Stimulated activated CD4-positive, alpha-beta T cell treated with anti-CD3 and anti-CD28 coated beads, Interleukin-1b, Interleukin-23, amount 100 ng/mL, for 4 hours (primary cell): ENCODE results near the gene FOLR1.
A peak's percentile ranks its signal among the peaks of the same experiment; 100 is the strongest.
"Not testable (repeated sequence)": the region's sequence is repeated elsewhere in the genome, so short reads cannot be mapped to it uniquely, and the experiment has no call there.

ENCODE experiments used
- DNase-seq, 2 donors: peaks; one replicate each; pipeline ENCODE4 v3.0.0-alpha.2; 2020; ENCODE audit warnings: low read depth in 2 of 2

FOLR1 gene

DNA sequence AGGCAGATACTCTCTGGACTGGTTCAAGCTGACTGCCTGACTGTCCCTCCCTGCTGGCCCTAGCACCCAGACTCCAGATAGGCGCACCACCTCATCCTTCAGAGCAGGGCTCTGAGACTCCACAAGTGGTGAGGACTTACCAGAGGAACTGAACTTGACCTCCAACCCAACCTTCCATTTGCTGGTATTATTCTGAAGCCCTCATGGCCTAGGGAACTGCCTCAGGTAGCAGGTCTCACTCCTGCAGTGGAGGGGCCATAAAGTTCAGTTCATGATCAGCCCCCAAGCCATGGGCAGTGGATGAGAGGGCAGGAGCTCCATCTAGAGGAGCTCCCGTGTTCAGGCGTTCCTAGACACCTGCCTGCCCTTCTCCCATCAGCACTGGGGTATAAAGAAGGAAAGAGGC is 10.4 kb upstream of the FOLR1 start:
- not testable (repeated sequence) for DNase-seq

DNA sequence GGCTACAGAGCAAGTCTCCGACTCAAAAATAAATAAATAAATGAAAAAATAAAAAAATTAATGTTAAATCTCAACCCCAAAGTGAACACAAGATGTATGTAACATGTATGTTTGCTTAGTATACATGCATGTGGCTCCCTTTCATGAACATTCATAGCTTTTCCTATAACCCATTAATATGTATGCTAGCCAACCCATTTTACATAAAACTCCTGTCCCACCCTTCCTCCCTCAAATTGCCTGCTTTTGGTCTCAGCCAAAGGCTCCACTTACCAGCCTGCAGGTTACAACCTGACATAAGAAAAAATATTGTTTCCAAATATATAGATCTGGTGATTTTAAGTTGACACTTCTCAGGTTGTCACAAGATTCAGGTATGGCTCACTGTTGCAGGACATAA is 3.7 kb upstream of the FOLR1 start:
- no peak for DNase-seq

DNA sequence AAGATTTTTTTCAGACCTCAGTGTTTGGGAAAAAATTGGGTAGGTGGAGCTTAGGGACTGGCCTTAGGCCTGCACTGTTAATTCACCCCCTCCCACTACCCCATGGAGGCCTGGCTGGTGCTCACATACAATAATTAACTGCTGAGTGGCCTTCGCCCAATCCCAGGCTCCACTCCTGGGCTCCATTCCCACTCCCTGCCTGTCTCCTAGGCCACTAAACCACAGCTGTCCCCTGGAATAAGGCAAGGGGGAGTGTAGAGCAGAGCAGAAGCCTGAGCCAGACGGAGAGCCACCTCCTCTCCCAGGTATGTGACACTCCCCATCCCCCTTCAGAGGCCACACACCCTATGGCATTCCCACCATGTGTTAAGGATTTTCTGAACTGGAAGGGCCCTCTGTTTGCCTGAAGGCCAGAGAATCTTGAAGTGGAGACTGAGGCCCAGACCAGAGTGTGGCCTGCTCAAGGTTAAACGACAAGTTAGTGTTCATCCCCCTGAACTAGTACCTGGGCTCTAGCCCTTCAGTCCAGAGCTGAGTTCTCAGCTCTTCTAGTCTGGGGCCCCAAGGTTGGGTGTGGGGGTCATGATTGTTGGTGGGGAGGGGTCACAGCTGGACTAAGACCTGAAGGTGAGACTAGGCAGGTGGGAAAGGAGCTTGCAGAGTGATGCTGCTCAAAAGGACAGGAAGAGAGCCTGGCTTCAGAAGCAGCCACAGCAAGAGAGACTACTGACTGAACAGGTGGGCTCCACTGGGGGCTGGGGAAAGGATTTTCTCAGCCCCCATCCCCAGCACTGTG is 2.3 kb upstream of the FOLR1 start:
- DNase-seq: no peak

DNA sequence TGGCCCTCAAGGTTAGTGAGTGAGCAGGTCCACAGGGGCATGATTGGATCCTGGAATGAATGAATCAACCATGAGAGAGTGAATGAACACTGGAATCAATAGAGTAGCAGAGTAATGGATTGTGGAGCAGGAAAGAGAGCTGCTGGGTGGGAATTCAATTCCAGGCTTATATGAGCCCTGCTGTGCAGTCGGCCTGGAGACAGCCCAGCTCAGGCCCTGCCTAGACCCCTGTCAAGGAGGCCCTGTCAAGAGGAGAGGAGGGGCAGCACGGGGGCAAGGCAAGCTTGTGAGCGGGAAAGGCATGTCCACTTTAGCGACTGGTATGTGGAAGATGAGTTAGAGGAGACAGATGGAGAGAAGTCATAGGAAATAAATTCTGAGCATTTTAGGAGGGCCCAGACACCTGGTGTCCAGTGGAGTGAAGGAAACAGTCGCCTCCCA is 1.3 kb upstream of the FOLR1 start:
- DNase-seq: no peak

DNA sequence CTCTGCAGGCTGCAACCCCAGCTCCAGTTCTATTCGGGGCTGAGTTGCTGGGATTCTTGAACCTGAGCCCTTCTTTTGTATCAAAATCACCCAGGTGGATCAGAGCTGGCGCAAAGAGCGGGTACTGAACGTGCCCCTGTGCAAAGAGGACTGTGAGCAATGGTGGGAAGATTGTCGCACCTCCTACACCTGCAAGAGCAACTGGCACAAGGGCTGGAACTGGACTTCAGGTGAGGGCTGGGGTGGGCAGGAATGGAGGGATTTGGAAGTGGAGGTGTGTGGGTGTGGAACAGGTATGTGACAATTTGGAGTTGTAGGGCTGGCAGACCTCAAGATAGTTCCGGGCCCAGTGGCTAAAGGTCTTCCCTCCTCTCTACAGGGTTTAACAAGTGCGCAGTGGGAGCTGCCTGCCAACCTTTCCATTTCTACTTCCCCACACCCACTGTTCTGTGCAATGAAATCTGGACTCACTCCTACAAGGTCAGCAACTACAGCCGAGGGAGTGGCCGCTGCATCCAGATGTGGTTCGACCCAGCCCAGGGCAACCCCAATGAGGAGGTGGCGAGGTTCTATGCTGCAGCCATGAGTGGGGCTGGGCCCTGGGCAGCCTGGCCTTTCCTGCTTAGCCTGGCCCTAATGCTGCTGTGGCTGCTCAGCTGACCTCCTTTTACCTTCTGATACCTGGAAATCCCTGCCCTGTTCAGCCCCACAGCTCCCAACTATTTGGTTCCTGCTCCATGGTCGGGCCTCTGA is 3.8 kb downstream of the FOLR1 start:
- DNase-seq: no peak

DNA sequence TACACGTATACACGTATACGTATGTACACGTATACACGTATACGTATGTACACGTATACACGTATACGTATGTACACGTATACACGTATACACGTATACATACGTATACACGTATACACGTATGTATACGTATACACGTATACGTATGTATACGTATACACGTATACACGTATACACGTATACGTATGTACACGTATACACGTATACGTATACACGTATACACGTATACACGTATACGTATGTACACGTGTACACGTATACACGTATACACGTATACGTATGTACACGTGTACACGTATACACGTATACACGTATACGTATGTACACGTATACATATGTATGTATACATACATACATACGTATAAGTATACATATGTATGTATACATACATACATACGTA is 9.5 kb downstream of the FOLR1 start:
- not testable (repeated sequence) for DNase-seq

DNA sequence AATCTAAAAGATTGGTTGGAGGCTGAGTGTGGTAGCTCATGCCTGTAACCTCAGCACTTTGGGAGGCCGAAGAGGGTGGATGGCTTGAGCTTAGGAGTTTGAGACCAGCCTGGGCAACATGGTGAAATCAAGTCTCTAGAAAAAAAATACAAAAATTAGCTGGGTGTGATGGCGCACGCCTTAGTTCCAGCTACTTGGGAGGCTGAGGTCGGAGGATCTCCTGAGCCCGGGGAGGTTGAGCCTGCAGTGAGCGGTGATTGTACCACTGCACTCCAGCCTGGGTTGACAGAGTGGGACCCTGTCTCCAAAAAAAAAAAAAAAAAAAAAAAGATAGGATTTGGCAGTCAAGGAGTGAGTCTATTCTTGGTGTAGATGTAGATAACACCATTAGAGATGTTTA is 10.6 kb downstream of the FOLR1 start:
- no peak for DNase-seq

DNA sequence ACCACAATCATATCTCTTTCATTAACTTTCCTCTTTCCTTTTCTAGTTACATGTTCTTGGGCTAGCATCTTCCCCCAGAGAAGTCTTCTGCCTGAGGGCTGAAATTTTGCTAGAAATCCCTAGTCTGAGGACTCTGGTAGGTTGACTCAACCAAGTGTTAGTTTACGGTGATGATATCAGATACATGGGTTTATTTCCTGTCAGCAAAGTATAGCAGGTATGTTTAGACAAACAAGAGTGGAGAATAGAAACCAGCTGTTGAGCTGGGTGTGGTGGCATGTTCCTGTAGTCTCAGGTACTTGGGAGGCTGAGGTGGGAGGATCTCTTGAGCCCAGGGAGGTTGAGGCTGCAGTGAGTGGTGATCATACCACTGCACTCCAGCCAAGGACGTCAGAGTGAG is 11.2 kb downstream of the FOLR1 start:
- no peak for DNase-seq

DNA sequence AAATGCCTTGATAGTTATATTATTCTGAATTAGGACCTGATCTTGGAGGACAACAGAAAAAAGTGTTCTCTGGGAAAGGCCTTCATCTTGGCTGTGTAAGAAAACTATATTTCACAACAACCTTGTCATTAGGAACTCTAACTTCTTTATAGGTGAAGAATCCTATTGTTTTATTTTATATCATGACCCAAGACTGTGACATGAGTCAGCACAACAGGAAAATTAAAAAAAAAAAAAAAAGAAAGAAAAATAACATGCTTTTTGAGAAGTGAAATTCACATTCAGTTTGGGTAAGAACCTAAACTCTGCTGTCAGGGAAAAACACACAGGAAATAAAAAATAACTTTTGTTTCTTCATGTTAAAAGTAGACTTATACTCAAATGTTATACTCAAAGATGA is 12.9 kb downstream of the FOLR1 start:
- DNase-seq: no peak

DNA sequence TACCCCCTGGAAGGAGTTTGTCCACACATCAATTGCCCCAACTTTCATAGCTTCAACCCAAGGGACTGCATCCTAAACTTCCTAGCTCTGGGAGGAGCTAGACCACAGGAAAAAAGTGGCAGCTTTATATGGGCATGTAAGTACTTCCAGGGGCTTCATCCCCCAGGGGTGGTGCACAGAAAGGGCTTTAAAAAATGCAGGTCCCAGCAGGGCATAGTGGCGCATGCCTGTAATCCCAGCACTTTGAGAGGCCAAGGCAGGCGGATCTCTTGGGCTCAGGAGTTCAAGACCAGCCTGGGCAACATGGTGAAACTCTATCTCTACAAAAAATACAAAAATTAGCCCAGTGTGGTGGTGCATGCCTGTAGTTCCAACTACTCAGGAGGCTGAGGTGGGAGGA is 14.9 kb downstream of the FOLR1 start:
- DNase-seq: not testable (repeated sequence)

DNA sequence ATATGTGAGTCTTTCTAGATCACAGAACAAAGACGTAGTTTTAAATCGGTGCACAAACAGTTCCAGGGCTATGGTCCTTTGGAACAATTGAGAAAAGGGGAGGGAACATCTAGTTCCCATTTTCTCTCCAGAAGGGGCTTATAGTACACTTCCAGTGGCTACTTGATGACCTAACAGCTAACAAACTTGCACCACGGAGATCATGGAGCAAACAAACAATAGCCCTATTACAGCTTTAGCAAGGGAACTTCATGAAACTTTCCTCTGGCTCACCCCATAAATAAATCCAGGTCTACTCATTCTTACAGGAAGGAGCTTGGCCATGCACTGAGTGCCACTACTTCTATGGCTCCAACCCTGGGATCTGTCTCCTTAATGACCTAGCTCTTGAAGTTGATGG is 16.3 kb downstream of the FOLR1 start:
- DNase-seq: no peak

DNA sequence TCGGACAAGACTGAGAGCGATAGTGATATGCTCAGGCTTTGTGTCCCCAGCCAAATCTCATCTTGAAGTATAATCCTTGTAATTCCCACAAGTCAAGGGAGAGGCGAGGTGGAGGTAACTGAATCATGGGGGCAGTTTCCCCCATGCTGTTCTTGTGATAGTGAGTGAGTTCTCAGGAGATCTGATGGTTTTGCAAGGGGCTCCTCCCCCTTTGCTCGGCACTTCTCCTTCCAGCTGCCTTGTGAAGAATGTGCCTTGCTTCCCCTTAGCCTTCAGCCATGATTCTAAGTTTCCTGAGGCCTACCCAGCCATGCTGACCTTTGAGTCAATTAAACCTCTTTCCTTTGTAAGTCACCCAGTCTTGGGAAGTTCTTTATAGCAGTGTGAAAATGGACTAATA is 17.2 kb downstream of the FOLR1 start:
- no peak for DNase-seq

DNA sequence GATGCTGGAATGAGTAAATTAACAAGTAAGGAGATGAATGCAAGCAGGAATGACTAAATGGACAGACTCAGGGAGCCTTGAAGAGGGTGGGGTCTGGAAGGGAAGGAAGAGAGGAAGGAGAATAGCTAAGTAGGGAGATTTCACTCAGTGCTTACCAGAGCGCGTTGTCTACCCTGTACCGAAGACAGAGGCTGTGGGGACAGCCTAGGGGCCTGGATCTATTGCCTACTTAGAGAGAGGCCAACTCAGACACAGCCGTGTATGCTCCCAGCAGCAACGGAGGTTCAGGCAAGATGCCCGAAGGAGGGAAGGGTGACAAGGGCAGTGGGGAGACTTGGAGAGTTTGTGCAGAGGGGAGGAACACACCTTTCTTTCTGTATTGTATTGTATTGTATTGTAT is 24.7 kb downstream of the FOLR1 start, which contains the start of gene FOLR2:
Gene FOLR2, plus strand, starts transcription at position 157 of the 400 bp plus-strand sequence. CDS start 1,791 bp downstream, outside the sequence.
- DNase-seq: no peak

DNA sequence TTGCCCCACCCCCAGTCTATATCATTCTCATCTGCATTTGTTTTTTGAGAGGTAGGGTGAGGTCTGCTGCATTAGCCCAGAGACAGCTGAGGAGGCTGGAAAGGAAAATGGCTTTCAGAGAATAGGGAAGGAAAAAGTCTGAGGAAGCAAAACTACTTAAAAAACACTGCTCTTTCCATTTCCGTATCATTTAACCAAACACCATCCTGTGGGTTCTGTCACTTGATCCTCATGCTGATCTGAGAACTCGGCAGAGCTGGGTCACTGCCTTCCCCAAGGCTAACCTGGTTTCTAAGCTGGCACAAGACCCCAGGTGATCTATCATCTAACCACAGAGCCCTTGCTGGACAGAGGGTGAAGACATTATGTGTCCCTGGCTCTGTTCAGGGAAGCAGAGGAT is 25.9 kb downstream of the FOLR1 start:
- no peak for DNase-seq

DNA sequence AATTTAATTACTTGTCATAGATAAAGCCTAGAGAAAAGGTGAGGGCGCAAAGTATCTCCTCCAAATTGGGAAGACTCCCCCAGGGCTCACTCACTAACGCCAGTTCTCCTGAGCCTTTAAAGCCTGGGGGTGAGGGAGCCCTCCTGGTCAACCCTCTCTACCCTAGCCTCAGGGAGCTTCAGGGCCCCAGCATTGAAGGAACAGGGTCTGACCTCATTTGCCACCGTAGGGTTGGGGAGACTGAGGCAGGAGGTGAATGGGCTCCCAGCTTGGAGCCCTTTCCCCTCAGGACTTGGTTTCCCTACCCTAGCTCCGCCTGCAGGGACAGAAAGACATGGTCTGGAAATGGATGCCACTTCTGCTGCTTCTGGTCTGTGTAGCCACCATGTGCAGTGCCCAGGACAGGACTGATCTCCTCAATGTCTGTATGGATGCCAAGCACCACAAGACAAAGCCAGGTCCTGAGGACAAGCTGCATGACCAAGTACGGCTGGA is 26.4 kb downstream of the FOLR1 start:
- no peak for DNase-seq

DNA sequence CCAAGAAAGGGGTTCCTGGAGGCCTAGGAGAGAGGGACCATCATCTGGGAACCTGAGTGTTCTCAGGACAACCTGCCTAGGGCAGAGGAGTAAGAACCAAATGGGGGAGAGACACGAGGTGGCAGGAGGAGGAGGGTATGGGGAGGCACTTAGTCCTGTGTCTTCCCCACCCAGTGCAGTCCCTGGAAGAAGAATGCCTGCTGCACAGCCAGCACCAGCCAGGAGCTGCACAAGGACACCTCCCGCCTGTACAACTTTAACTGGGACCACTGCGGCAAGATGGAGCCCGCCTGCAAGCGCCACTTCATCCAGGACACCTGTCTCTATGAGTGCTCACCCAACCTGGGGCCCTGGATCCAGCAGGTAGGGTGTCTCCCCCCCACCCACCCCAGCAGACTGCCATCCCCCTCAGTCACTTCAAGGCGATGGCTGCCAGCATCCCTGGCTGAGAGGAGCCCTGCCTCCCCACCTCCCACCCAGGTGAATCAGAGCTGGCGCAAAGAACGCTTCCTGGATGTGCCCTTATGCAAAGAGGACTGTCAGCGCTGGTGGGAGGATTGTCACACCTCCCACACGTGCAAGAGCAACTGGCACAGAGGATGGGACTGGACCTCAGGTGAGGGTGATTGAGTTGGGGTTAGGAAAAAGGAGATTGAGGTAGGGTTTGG is 28.9 kb downstream of the FOLR1 start:
- no peak for DNase-seq

DNA sequence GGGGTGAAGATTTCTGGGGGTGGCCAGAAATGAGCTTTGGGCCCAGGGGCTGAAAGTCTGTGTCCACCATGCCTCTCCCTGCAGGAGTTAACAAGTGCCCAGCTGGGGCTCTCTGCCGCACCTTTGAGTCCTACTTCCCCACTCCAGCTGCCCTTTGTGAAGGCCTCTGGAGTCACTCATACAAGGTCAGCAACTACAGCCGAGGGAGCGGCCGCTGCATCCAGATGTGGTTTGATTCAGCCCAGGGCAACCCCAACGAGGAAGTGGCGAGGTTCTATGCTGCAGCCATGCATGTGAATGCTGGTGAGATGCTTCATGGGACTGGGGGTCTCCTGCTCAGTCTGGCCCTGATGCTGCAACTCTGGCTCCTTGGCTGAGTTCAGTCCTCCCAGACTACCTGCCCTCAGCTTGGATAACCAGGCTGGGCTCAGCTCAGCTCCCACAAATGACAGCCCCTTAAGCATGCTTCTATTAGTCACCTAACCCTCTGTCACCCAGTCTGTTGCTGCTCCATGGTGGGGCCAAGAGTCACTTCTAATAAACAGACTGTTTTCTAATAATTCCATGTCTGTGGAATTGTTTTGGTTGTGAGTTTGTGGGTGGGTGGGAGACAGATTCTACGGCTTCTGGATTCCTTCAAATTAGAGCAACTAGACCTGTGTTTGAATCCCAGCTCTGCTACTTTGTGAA is 29.6 kb downstream of the FOLR1 start:
- DNase-seq: no peak

DNA sequence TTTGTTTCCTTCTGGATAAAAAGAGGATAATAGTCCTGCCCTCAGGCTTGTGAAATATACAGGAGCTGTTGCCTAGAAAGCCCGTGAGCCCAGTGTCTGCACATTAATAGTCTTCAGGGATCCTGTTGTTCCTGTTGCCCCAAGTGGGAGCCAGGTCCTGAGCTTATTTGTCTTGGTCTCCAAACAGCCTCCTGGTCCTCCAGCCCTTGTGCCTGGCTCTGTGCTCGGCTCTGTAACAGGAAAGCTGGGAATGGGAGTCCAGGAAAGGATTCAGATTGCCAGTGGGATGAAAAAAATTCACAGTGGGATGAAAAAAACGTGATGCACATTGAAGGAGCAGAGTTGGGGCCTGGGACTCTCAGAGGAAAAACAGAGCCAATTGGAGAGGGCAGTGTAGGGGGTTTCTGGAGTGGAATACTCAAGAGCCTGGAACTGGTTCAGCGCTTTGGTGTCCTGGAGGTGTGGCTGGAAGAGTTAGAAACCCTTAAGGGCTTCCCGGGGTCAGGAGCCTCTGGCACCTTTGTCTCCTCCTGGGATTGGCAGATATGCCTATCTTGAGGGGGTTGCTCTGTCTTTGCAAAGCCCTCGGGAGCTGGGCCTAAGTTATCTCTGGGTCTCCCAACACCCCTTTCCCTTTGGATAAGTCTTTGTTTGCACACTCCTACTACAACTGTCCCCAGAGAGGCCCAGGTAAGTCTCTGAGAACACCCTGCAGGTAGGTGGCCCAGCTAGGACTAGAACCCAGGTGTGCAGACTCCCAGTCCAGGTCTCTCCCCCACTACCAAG is 30.4 kb downstream of the FOLR1 start:
- no peak for DNase-seq

DNA sequence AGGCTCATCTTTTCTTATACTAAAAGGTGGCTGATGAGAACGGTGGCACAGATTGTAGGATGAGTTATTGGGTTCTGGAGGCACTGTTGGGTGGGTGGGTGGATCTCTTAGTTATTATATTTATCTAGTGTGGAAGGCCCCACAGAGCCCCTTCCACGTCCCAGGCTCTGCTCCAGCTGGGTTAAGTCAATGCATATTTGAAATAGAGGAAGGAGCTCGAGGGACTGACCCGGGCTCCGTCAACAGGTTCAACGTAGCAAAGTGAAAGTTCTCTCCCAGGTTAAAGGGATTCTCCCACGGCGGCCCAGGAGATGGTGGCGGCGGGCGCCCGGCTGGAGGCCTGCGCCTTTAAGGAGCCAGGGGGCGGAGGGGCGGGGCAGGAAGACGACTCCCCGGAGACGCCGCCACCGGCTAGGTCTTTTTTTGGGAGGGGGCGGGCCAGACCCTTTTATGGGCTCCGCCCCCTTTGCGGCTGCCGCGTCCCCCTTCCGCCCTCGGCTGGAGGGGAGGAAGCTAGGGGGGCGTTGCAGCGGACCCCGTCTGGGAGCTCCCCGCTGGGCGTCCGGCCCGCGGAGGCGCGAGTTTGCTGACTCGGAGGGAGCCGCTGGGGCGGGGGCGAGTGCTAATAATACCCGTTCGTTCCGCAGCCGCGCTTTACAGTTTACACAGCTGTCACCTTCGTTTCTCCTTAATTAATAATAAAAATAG is 31.1 kb downstream of the FOLR1 start:
- peak; percentile 81 to 92 for DNase-seq
